ENCODE measurements around the gene EXOC6B.

DNA sequence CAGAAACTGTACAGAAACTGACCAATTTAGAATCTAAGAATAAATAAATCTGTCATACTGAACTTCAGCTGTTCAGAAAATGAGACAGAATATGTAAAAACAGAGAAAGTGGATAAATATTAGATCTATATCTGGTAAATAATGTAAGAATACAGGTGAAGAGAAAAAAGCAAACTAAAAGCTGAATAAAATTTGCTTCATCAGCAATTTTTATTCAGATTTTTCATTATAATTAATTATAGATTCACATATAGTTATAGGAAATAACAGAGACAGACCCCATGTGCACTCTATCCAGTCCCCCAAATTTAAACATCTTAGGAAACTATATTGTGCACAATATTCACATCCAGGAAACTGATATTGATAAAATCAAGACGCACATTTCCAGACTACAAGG, 299.2 kb downstream of the EXOC6B start:
- no peak for TF ChIP-seq ZNF140 (tag by site-specific recombination; IDR thresholded peaks at IDR 0.05)
- TF ChIP-seq, protein P1, sequence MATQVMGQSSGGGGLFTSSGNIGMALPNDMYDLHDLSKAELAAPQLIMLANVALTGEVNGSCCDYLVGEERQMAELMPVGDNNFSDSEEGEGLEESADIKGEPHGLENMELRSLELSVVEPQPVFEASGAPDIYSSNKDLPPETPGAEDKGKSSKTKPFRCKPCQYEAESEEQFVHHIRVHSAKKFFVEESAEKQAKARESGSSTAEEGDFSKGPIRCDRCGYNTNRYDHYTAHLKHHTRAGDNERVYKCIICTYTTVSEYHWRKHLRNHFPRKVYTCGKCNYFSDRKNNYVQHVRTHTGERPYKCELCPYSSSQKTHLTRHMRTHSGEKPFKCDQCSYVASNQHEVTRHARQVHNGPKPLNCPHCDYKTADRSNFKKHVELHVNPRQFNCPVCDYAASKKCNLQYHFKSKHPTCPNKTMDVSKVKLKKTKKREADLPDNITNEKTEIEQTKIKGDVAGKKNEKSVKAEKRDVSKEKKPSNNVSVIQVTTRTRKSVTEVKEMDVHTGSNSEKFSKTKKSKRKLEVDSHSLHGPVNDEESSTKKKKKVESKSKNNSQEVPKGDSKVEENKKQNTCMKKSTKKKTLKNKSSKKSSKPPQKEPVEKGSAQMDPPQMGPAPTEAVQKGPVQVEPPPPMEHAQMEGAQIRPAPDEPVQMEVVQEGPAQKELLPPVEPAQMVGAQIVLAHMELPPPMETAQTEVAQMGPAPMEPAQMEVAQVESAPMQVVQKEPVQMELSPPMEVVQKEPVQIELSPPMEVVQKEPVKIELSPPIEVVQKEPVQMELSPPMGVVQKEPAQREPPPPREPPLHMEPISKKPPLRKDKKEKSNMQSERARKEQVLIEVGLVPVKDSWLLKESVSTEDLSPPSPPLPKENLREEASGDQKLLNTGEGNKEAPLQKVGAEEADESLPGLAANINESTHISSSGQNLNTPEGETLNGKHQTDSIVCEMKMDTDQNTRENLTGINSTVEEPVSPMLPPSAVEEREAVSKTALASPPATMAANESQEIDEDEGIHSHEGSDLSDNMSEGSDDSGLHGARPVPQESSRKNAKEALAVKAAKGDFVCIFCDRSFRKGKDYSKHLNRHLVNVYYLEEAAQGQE (tag by site-specific recombination; IDR thresholded peaks at IDR 0.05): no peak
